H54 (cell line): Measurements from ENCODE around the gene PRDM15.
"Not testable (repeated sequence)": the region's sequence is repeated elsewhere in the genome, so short reads cannot be mapped to it uniquely, and the experiment has no call there.

Source experiments
- DNase-seq: peaks from one replicate; pipeline ENCODE4 v3.0.0; 2011; ENCODE audit warnings: low spot score, mixed read lengths; ENCODE audit not compliant: insufficient read length
- FAIRE-seq: peaks from 3 replicates; lab custom pipeline; 2011; peaks lifted over from hg19 to GRCh38; lab: Jason Lieb, UNC
- POLR2A ChIP-seq: IDR thresholded peaks from 2 replicates; pipeline ENCODE4 v1.6.1; 2011; ENCODE audit warnings: low read depth, mild to moderate bottlenecking, low read length

Gene PRDM15

GRCh38 chr21:41796476-41797080 lies 82.6 kb downstream of the PRDM15 start:
- FAIRE-seq (no peak), DNase-seq (no peak)
- TF ChIP-seq POLR2A: no peak

GRCh38 chr21:41795726-41796125 lies 83.4 kb downstream of the PRDM15 start:
- no peak for FAIRE-seq
- DNase-seq: no peak
- TF ChIP-seq POLR2A: no peak

GRCh38 chr21:41794600-41794999 lies 84.5 kb downstream of the PRDM15 start:
- DNase-seq (no peak), FAIRE-seq (no peak)
- TF ChIP-seq POLR2A: no peak

GRCh38 chr21:41792711-41793110 lies 86.4 kb downstream of the PRDM15 start:
- DNase-seq: no peak
- no peak for TF ChIP-seq POLR2A
- FAIRE-seq: no peak

- FAIRE-seq (no peak), DNase-seq (no peak)
- TF ChIP-seq POLR2A: no peak
Observed at GRCh38 chr21:41786509-41786987, 92.6 kb downstream of the PRDM15 start.

- DNase-seq, FAIRE-seq: not testable (repeated sequence)
Observed at GRCh38 chr21:41785262-41785661, 93.9 kb downstream of the PRDM15 start.

- DNase-seq (no peak), FAIRE-seq (no peak)
- no peak for TF ChIP-seq POLR2A
Observed at GRCh38 chr21:41784456-41785102, 94.6 kb downstream of the PRDM15 start.

GRCh38 chr21:41783476-41784180 lies 95.5 kb downstream of the PRDM15 start:
- DNase-seq: peak; percentile 54
- no peak for TF ChIP-seq POLR2A
- FAIRE-seq: peak; percentile 81

GRCh38 chr21:41781050-41781410 lies 98.1 kb downstream of the PRDM15 start:
- no peak for DNase-seq
- no peak for TF ChIP-seq POLR2A
- no peak for FAIRE-seq

- FAIRE-seq: no peak
- no peak for DNase-seq
- TF ChIP-seq POLR2A: no peak
Observed at GRCh38 chr21:41780337-41781049, 98.7 kb downstream of the PRDM15 start.

GRCh38 chr21:41779659-41780058 lies 99.5 kb downstream of the PRDM15 start:
- no peak for FAIRE-seq
- DNase-seq: no peak
- no peak for TF ChIP-seq POLR2A

- no peak for TF ChIP-seq POLR2A
- DNase-seq (no peak), FAIRE-seq (no peak)
Observed at GRCh38 chr21:41778930-41779600, 100.1 kb downstream of the PRDM15 start.

GRCh38 chr21:41777951-41778815 lies 101.0 kb downstream of the PRDM15 start:
- FAIRE-seq (no peak), DNase-seq (peak; percentile 89)
- TF ChIP-seq POLR2A: no peak
